ENCODE data around the gene FANCI. TPM values are rescaled to one million over a fixed set of nuclear protein-coding genes. Genes with fewer than 3 reads are reported as not detected.

The FANCI gene
- total RNA-seq, 6 donors from 2014 or later: 5.0 to 10.9 (median 6.6) TPM

DNA sequence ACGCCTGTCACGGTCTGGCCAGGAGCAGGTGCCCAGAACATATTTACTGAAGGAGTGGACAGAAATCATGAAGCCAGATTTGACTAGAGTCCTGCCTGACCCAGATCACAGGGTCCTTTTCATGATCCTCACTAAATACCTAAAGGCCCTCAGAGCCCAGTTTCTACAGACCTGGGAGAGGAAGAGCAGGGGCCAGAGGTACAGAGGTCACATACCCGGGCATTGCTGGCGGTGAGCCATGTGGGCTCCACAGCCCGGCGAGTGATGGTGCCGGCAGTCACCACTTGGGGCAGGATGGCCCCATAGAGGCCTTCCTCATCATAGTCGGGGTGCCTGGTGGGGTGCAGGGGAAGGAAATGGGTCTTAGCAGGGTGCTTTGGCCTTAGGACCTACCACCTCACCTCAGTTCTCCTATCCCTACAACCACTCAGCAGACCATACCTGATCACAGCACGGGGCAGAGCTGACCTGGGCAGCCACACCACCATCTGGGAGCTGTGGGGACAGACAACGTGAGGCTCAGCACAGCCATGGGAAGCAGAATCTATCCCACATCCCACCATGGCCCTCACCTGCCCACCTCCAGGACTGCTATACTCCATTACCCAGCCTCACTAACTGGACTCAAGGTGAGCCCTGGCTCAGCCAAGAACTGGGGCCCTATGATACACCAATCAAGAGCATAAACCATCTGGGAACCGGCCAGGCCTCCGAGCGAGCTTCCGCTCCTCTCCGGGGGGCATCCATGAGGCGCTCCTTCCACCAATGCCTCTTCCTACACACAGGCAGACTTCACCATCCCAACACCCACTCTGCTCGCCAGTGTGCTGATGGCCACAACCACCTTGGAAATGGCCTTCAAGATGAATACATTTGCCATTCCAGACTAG is 78.0 kb downstream of the FANCI start:
- WGBS, 2 donors: 89% methylated on average over 12 to 16 of the region's 17 CpGs
- no peak overlapping the region for H3K27ac ChIP-seq
- TF ChIP-seq, protein P1, sequence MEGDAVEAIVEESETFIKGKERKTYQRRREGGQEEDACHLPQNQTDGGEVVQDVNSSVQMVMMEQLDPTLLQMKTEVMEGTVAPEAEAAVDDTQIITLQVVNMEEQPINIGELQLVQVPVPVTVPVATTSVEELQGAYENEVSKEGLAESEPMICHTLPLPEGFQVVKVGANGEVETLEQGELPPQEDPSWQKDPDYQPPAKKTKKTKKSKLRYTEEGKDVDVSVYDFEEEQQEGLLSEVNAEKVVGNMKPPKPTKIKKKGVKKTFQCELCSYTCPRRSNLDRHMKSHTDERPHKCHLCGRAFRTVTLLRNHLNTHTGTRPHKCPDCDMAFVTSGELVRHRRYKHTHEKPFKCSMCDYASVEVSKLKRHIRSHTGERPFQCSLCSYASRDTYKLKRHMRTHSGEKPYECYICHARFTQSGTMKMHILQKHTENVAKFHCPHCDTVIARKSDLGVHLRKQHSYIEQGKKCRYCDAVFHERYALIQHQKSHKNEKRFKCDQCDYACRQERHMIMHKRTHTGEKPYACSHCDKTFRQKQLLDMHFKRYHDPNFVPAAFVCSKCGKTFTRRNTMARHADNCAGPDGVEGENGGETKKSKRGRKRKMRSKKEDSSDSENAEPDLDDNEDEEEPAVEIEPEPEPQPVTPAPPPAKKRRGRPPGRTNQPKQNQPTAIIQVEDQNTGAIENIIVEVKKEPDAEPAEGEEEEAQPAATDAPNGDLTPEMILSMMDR (IDR thresholded peaks at IDR 0.05): no peak
- TF ChIP-seq POLR2AphosphoS5 (IDR thresholded peaks at IDR 0.05) (no peak), POLR2A (IDR thresholded peaks at IDR 0.05) (no peak), EP300 (IDR thresholded peaks at IDR 0.05) (no peak)
- H3K9me3 ChIP-seq: no peaks in the 10 kb centered on the region
- no peak for DNase-seq
- H3K27me3 ChIP-seq: no peaks in the 10 kb centered on the region
- H3K4me1 ChIP-seq: no peaks in the 10 kb centered on the region
- peaks cover 64 to 100% (median 97%) of the 10 kb centered on the region in 4 donors for H3K36me3 ChIP-seq
- H3K4me3 ChIP-seq: no peak overlapping the region
- no peak for ATAC-seq (ENCODE audit: low FRiP score in 2 of 2)

DNA sequence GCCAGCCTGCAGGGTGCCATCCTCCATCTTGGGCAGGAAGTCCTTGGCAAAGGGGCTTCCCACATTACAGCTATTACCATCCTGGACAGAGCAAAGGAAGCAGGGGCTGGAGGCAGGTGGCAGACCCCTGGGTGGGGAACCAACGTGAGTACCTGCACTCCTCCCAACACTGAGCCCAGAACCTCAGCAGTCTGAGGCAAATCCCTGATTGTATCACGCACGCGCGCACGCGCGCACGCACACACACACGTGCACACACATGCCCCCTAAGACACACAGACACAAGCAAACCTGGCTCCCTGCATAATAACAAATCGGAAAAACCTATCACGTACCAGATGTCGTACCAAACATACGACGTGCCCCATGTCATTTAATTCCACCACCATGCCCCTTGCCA is 79.0 kb downstream of the FANCI start:
- whole genome bisulfite sequencing, 2 donors: 92% methylated on average over 15 of the region's 15 CpGs
- no peak for TF ChIP-seq EP300 (IDR thresholded peaks at IDR 0.05)
- no peak for TF ChIP-seq POLR2A (IDR thresholded peaks at IDR 0.05)
- TF ChIP-seq POLR2AphosphoS5 (IDR thresholded peaks at IDR 0.05): no peak
- TF ChIP-seq, protein P1 (IDR thresholded peaks at IDR 0.05): no peak
- Histone ChIP-seq H3K27me3 (no peaks in the 10 kb centered on the region), H3K36me3 (peaks cover 60 to 100% (median 97%) of the 10 kb centered on the region in 4 donors), H3K4me3 (no peak overlapping the region), H3K4me1 (no peaks in the 10 kb centered on the region), H3K9me3 (no peaks in the 10 kb centered on the region), H3K27ac (no peak overlapping the region)
- ATAC-seq (ENCODE audit: low FRiP score in 2 of 2) (no peak), DNase-seq (peak in 1 of 2 donors; percentile 71)

DNA sequence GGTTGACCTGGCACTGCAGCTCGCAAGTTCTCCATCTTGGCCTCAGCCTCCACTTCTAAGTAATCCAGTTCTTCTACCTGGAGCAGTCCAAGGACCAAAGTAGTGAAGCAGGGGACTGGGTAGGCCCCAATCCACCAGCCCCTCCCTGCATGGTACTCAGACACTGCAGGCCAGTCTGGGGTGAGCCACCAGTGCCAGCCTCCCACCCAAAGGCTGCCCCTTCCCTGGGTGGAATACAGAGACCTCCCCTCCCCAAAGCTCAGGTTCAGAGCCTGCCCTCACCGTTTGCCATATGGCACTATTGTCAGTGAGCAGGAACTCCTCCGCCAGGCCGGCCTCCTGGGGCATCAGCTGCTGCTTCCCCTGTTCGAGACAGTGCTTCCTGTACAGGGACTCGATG is 80.0 kb downstream of the FANCI start:
- H3K27ac ChIP-seq: no peak overlapping the region
- no peaks in the 10 kb centered on the region for H3K9me3 ChIP-seq
- no peak for DNase-seq
- no peaks in the 10 kb centered on the region for H3K27me3 ChIP-seq
- no peak for ATAC-seq (ENCODE audit: low FRiP score in 2 of 2)
- WGBS, 2 donors: 83 to 100% methylated on average over 1 to 6 of the region's 6 CpGs
- no peak overlapping the region for H3K4me3 ChIP-seq
- no peak for TF ChIP-seq EP300 (IDR thresholded peaks at IDR 0.05)
- TF ChIP-seq, protein P1 (IDR thresholded peaks at IDR 0.05): no peak
- TF ChIP-seq POLR2AphosphoS5 (IDR thresholded peaks at IDR 0.05): no peak
- no peak for TF ChIP-seq POLR2A (IDR thresholded peaks at IDR 0.05)
- peaks cover 57 to 100% (median 97%) of the 10 kb centered on the region in 4 donors for H3K36me3 ChIP-seq
- H3K4me1 ChIP-seq: peaks cover 0 to 2% (median 0%) of the 10 kb centered on the region in 4 donors

DNA sequence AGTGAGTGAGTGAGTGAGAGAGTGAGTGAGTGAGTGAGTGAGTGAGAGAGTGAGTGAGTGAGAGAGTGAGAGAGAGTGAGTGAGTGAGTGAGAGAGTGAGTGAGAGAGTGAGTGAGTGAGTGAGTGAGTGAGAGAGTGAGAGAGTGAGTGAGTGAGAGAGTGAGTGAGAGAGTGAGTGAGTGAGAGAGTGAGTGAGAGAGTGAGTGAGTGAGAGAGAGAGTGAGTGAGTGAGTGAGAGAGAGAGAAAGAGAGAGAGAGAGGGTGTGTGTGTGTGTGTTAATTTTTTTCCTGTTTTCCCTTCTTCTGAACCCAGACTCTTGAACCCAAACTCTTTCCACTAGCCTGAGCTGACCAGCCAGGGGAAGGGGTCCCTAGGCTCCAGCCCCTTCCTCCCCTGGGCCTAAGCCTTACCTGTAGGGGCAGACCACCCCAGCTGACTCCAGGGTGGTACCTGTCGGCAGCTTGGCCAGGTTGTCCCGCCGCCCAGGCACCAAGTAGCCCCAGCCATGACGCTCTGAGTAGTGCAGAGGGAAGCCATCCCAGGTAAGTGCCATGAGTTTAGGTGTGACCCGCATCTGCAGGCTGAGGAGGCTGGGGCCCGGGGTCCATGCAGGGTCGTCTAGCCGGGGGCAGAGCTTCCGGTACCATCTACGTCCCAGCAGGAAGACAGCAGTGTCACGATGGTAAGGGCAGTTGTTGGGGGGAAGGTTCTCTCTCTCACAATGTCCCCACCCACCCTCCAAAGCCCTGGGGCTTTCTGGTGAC is 81.4 kb downstream of the FANCI start:
- no peaks in the 10 kb centered on the region for H3K9me3 ChIP-seq
- no peaks in the 10 kb centered on the region for H3K27me3 ChIP-seq
- peaks cover 3 to 11% (median 5%) of the 10 kb centered on the region in 4 donors for H3K4me1 ChIP-seq
- TF ChIP-seq, protein P1 (IDR thresholded peaks at IDR 0.05): no peak
- TF ChIP-seq POLR2A (IDR thresholded peaks at IDR 0.05): no peak
- no peak for TF ChIP-seq POLR2AphosphoS5 (IDR thresholded peaks at IDR 0.05)
- no peak for TF ChIP-seq EP300 (IDR thresholded peaks at IDR 0.05)
- ATAC-seq (ENCODE audit: low FRiP score in 2 of 2) (no peak), DNase-seq (peak in 1 of 2 donors; percentile 54)
- H3K27ac ChIP-seq: no peak overlapping the region
- 95% methylated on average over 11 of the region's 11 CpGs; no CpG with 5 or more reads in 1 of the 2 donors for WGBS, 2 donors
- H3K36me3 ChIP-seq: peaks cover 68 to 100% (median 97%) of the 10 kb centered on the region in 4 donors
- no peak overlapping the region for H3K4me3 ChIP-seq
